ENCODE measurements around the gene CD99L2. TPM values are rescaled to one million over a fixed set of nuclear protein-coding genes. Genes with fewer than 3 reads are reported as not detected.
"Not testable (repeated sequence)": the region's sequence is repeated elsewhere in the genome, so short reads cannot be mapped to it uniquely, and the experiment has no call there.

The CD99L2 gene
- total RNA-seq, 1 experiment from 2014 or later, result 42.4 TPM

GRCh38 chrX:150893936-150894335 lies 4.5 kb downstream of the CD99L2 start:
- Mint-ChIP-seq H3K36me3 (ENCODE audit: insufficient read depth, unreplicated experiment) (peaks cover 5% of the 10 kb centered on the region), H3K27me3 (ENCODE audit: insufficient read depth, unreplicated experiment) (no peaks in the 10 kb centered on the region), H3K9me3 (ENCODE audit: unreplicated experiment) (no peaks in the 10 kb centered on the region), H3K4me1 (ENCODE audit: insufficient read depth, unreplicated experiment) (no peaks in the 10 kb centered on the region), H3K4me3 (ENCODE audit: unreplicated experiment) (no peak overlapping the region), H3K27ac (ENCODE audit: low read depth, unreplicated experiment) (peak overlapping the region; percentile 61)
- intact Hi-C loops (cut with micrococcal nuclease), result no loop called here
- no peak for DNase-seq (ENCODE audit: unreplicated experiment)
- CTCF ChIA-PET, result no interaction called here
- BruUV-seq (replicated peaks), result no TSS peak
- TF ChIP-seq CTCF (IDR thresholded peaks at IDR 0.05; ENCODE audit: unreplicated experiment), result no peak
- POLR2A ChIA-PET, result no interaction called here

- no peak for DNase-seq (ENCODE audit: unreplicated experiment)
- peaks cover 8% of the 10 kb centered on the region for H3K4me1 Mint-ChIP-seq (ENCODE audit: insufficient read depth, unreplicated experiment)
- BruUV-seq (replicated peaks), result no TSS peak
- H3K36me3 Mint-ChIP-seq (ENCODE audit: insufficient read depth, unreplicated experiment), result no peaks in the 10 kb centered on the region
- POLR2A ChIA-PET, result no interaction called here
- no peaks in the 10 kb centered on the region for H3K27me3 Mint-ChIP-seq (ENCODE audit: insufficient read depth, unreplicated experiment)
- peaks cover 4% of the 10 kb centered on the region for H3K9me3 Mint-ChIP-seq (ENCODE audit: unreplicated experiment)
- intact Hi-C loops (cut with micrococcal nuclease), result no loop called here
- CTCF ChIA-PET, result no interaction called here
- TF ChIP-seq CTCF (IDR thresholded peaks at IDR 0.05; ENCODE audit: unreplicated experiment), result no peak
- no peak overlapping the region for H3K4me3 Mint-ChIP-seq (ENCODE audit: unreplicated experiment)
- no peak overlapping the region for H3K27ac Mint-ChIP-seq (ENCODE audit: low read depth, unreplicated experiment)
Observed at GRCh38 chrX:150889131-150889530, 9.3 kb downstream of the CD99L2 start.

GRCh38 chrX:150887906-150888465 lies 10.5 kb downstream of the CD99L2 start:
- Mint-ChIP-seq H3K27me3 (ENCODE audit: insufficient read depth, unreplicated experiment) (no peaks in the 10 kb centered on the region), H3K4me1 (ENCODE audit: insufficient read depth, unreplicated experiment) (peaks cover 8% of the 10 kb centered on the region), H3K9me3 (ENCODE audit: unreplicated experiment) (peaks cover 4% of the 10 kb centered on the region), H3K36me3 (ENCODE audit: insufficient read depth, unreplicated experiment) (no peaks in the 10 kb centered on the region), H3K27ac (ENCODE audit: low read depth, unreplicated experiment) (no peak overlapping the region), H3K4me3 (ENCODE audit: unreplicated experiment) (no peak overlapping the region)
- POLR2A ChIA-PET, result no interaction called here
- intact Hi-C loops (cut with micrococcal nuclease), result no loop called here
- peak; percentile 44 for DNase-seq (ENCODE audit: unreplicated experiment)
- CTCF ChIA-PET, result no interaction called here
- TF ChIP-seq CTCF (IDR thresholded peaks at IDR 0.05; ENCODE audit: unreplicated experiment), result no peak
- no TSS peak for BruUV-seq (replicated peaks)

GRCh38 chrX:150887268-150887667 lies 11.2 kb downstream of the CD99L2 start:
- POLR2A ChIA-PET; H3K27ac Mint-ChIP-seq (ENCODE audit: low read depth, unreplicated experiment); H3K27me3 Mint-ChIP-seq (ENCODE audit: insufficient read depth, unreplicated experiment); H3K4me1 Mint-ChIP-seq (ENCODE audit: insufficient read depth, unreplicated experiment); BruUV-seq (replicated peaks); H3K9me3 Mint-ChIP-seq (ENCODE audit: unreplicated experiment); DNase-seq (ENCODE audit: unreplicated experiment); intact Hi-C loops (cut with micrococcal nuclease); H3K4me3 Mint-ChIP-seq (ENCODE audit: unreplicated experiment); H3K36me3 Mint-ChIP-seq (ENCODE audit: insufficient read depth, unreplicated experiment): not testable (repeated sequence)
- CTCF ChIA-PET, result interaction anchor here (0.6 kb wide), 1 partner anchor 102 kb away, joined by 6 read pairs; no protein-coding TSS in a partner anchor

GRCh38 chrX:150886381-150886780 lies 12.1 kb downstream of the CD99L2 start:
- POLR2A ChIA-PET, result no interaction called here
- Mint-ChIP-seq H3K36me3 (ENCODE audit: insufficient read depth, unreplicated experiment) (no peaks in the 10 kb centered on the region), H3K27ac (ENCODE audit: low read depth, unreplicated experiment) (no peak overlapping the region), H3K4me1 (ENCODE audit: insufficient read depth, unreplicated experiment) (peaks cover 8% of the 10 kb centered on the region), H3K4me3 (ENCODE audit: unreplicated experiment) (no peak overlapping the region), H3K9me3 (ENCODE audit: unreplicated experiment) (peaks cover 4% of the 10 kb centered on the region), H3K27me3 (ENCODE audit: insufficient read depth, unreplicated experiment) (no peaks in the 10 kb centered on the region)
- intact Hi-C loops (cut with micrococcal nuclease), result no loop called here
- CTCF ChIA-PET, result no interaction called here
- no TSS peak for BruUV-seq (replicated peaks)
- TF ChIP-seq CTCF (IDR thresholded peaks at IDR 0.05; ENCODE audit: unreplicated experiment), result no peak
- no peak for DNase-seq (ENCODE audit: unreplicated experiment)
